HG02610 (cell line): ENCODE data around the gene GRK5.

Source experiments
- ATAC-seq: cut with Tn5 transposase; IDR thresholded peaks from one replicate; pipeline ENCODE4 v1.9.1; 2021; ENCODE audit warnings: mild to moderate bottlenecking, moderate library complexity; ENCODE audit not compliant: unreplicated experiment

The GRK5 gene

GRCh38 chr10:119337223-119337622, 129.9 kb downstream of the GRK5 start:
- no peak for ATAC-seq

GRCh38 chr10:119337796-119338432, 130.5 kb downstream of the GRK5 start:
- no peak for ATAC-seq

- no peak for ATAC-seq
These were observed 131.7 kb downstream of the GRK5 start for GRCh38 chr10:119339109-119339508.

- peak; percentile 3 for ATAC-seq
These were observed 133.6 kb downstream of the GRK5 start for GRCh38 chr10:119340893-119341458.

GRCh38 chr10:119341459-119342301, 134.3 kb downstream of the GRK5 start:
- ATAC-seq, result peak; percentile 57

- ATAC-seq, result no peak
These were observed 135.0 kb downstream of the GRK5 start for GRCh38 chr10:119342335-119342734.

- no peak for ATAC-seq
These were observed 135.7 kb downstream of the GRK5 start for GRCh38 chr10:119343011-119343601.

GRCh38 chr10:119344381-119344780, 137.0 kb downstream of the GRK5 start:
- ATAC-seq, result no peak

- no peak for ATAC-seq
These were observed 138.9 kb downstream of the GRK5 start for GRCh38 chr10:119346095-119346832.

- no peak for ATAC-seq
These were observed 140.0 kb downstream of the GRK5 start for GRCh38 chr10:119347181-119347974.

- no peak for ATAC-seq
These were observed 140.7 kb downstream of the GRK5 start for GRCh38 chr10:119348106-119348505.

- ATAC-seq, result no peak
These were observed 141.3 kb downstream of the GRK5 start for GRCh38 chr10:119348516-119349240.

GRCh38 chr10:119349341-119349740, 142.0 kb downstream of the GRK5 start:
- no peak for ATAC-seq

GRCh38 chr10:119349937-119350501, 142.6 kb downstream of the GRK5 start:
- no peak for ATAC-seq

- no peak for ATAC-seq
These were observed 143.2 kb downstream of the GRK5 start for GRCh38 chr10:119350502-119351097.

- ATAC-seq, result no peak
These were observed 143.8 kb downstream of the GRK5 start for GRCh38 chr10:119351189-119351588.

GRCh38 chr10:119352042-119352441, 144.7 kb downstream of the GRK5 start:
- ATAC-seq, result no peak

- ATAC-seq, result no peak
These were observed 145.4 kb downstream of the GRK5 start for GRCh38 chr10:119352807-119353206.

- ATAC-seq, result no peak
These were observed 146.1 kb downstream of the GRK5 start for GRCh38 chr10:119353421-119353820.
